HEK293 (cell line): ENCODE data around the gene HAO2.

Source experiments
- CTCF ChIA-PET: fragments of 350-600 bp; formaldehyde crosslinking; extraction: SDS; loops from one replicate; lab custom pipeline; 2021; ENCODE audit warnings: antibody characterized with exemption; lab: Yijun Ruan, JAX
- POLR2A ChIA-PET: fragments of 300-600 bp; formaldehyde crosslinking; extraction: SDS; loops from one replicate; lab custom pipeline; 2020; ENCODE audit warnings: antibody characterized with exemption, inconsistent platforms; lab: Yijun Ruan, JAX
- H3K27ac ChIP-seq: fragments of 200-500 bp; sonication (Bioruptor generic); 2 replicates; pipeline ENCODE4 v1.5.1; 2014; ENCODE audit warnings: low read depth, low read length, control low read depth, inconsistent platforms; ENCODE audit errors: extremely low read depth
- H3K36me3 ChIP-seq, 2 experiments: fragments of 200-500 bp in 1 of 2; sonication (Bioruptor generic) in 1 of 2; 1 replicate in 1 of 2; 2 replicates in 1 of 2; pipeline ENCODE4 v1.5.1; 2014 to 2017; ENCODE audit warnings: inconsistent platforms in 2 of 2, low read length in 2 of 2; ENCODE audit not compliant: control insufficient read depth in 2 of 2, insufficient read depth in 1 of 2
- H3K4me1 ChIP-seq: fragments of 200-500 bp; sonication (Bioruptor generic); 2 replicates; pipeline ENCODE4 v1.5.1; 2014; ENCODE audit warnings: mild to moderate bottlenecking, low read length, inconsistent platforms; ENCODE audit not compliant: control insufficient read depth, insufficient read depth
- H3K4me3 ChIP-seq: 2 replicates; pipeline ENCODE4 v1.5.1; 2011; ENCODE audit warnings: low read depth, mild to moderate bottlenecking, control low read depth, low read length, moderate library complexity
- H3K9me3 ChIP-seq: fragments of 200-500 bp; sonication (Bioruptor generic); 2 replicates; pipeline ENCODE4 v1.5.1; 2014; ENCODE audit warnings: low read depth, low read length, inconsistent platforms; ENCODE audit not compliant: control insufficient read depth, insufficient read depth
- AEBP2 ChIP-seq: fragments of 450-650 bp; formaldehyde crosslinking; IDR thresholded peaks from 2 replicates; pipeline ENCODE4 v1.5.1; 2016; ENCODE audit warnings: missing biosample characterization, missing genetic modification characterization, borderline replicate concordance
- SALL2 ChIP-seq: fragments of 450-650 bp; formaldehyde crosslinking; IDR thresholded peaks from 2 replicates; pipeline ENCODE4 v1.5.0; 2017; ENCODE audit warnings: missing biosample characterization, mild to moderate bottlenecking, missing genetic modification characterization, borderline replicate concordance
- YY2 ChIP-seq: fragments of 450-650 bp; formaldehyde crosslinking; IDR thresholded peaks from 2 replicates; pipeline ENCODE4 v1.5.1; 2016; ENCODE audit warnings: missing biosample characterization, missing genetic modification characterization
- ZBTB10 ChIP-seq: fragments of 450-650 bp; formaldehyde crosslinking; IDR thresholded peaks from 2 replicates; pipeline ENCODE4 v1.5.1; 2016; ENCODE audit warnings: missing biosample characterization, missing genetic modification characterization
- ZBTB11 ChIP-seq: fragments of 450-650 bp; formaldehyde crosslinking; conservative IDR thresholded peaks from 2 replicates; pipeline ENCODE4 v1.5.1; 2016; ENCODE audit warnings: low read depth, missing biosample characterization, missing genetic modification characterization
- ZBTB20 ChIP-seq: fragments of 450-650 bp; formaldehyde crosslinking; IDR thresholded peaks from 2 replicates; pipeline ENCODE4 v1.5.1; 2016; ENCODE audit warnings: missing biosample characterization, missing genetic modification characterization
- ZNF248 ChIP-seq: fragments of 450-650 bp; formaldehyde crosslinking; IDR thresholded peaks from 2 replicates; pipeline ENCODE4 v1.5.1; 2017; ENCODE audit warnings: missing biosample characterization, missing genetic modification characterization
- ZNF280C ChIP-seq: fragments of 450-650 bp; formaldehyde crosslinking; IDR thresholded peaks from 2 replicates; pipeline ENCODE4 v1.5.1; 2016; ENCODE audit warnings: missing biosample characterization, missing genetic modification characterization
- ZNF292 ChIP-seq: fragments of 450-650 bp; formaldehyde crosslinking; IDR thresholded peaks from 2 replicates; pipeline ENCODE4 v1.5.1; 2016; ENCODE audit warnings: low read depth, missing biosample characterization, missing genetic modification characterization, borderline replicate concordance
- ZNF449 ChIP-seq: fragments of 450-650 bp; formaldehyde crosslinking; IDR thresholded peaks from 2 replicates; pipeline ENCODE4 v1.5.1; 2017; ENCODE audit warnings: missing biosample characterization, mild to moderate bottlenecking, missing genetic modification characterization, moderate library complexity
- ZNF560 ChIP-seq: fragments of 450-650 bp; formaldehyde crosslinking; IDR thresholded peaks from 2 replicates; pipeline ENCODE4 v1.5.1; 2017; ENCODE audit warnings: missing biosample characterization, missing genetic modification characterization, borderline replicate concordance
- ZNF791 ChIP-seq: fragments of 450-650 bp; formaldehyde crosslinking; IDR thresholded peaks from 2 replicates; pipeline ENCODE4 v1.5.1; 2016; ENCODE audit warnings: missing biosample characterization, missing genetic modification characterization
- ZSCAN4 ChIP-seq: fragments of 450-650 bp; formaldehyde crosslinking; IDR thresholded peaks from 2 replicates; pipeline ENCODE4 v1.5.1; 2017; ENCODE audit warnings: missing biosample characterization, missing genetic modification characterization

The HAO2 gene

GRCh38 chr1:119380304-119380703, 11.7 kb downstream of the HAO2 start (continued):
- TF ChIP-seq ZBTB20 (tag by site-specific recombination) (no peak), SALL2 (tag by site-specific recombination) (no peak), ZNF560 (tag by site-specific recombination) (no peak)

GRCh38 chr1:119380983-119381662, 12.5 kb downstream of the HAO2 start:
- Histone ChIP-seq H3K36me3 (no peaks in the 10 kb centered on the region), H3K4me1 (no peaks in the 10 kb centered on the region), H3K4me3 (no peak overlapping the region), H3K9me3 (no peaks in the 10 kb centered on the region), H3K27ac (no peak overlapping the region)
- POLR2A ChIA-PET: no interaction called here
- CTCF ChIA-PET: no interaction called here
- no peak for TF ChIP-seq ZNF248
- TF ChIP-seq ZNF791: no peak
- no peak for TF ChIP-seq YY2
- TF ChIP-seq ZSCAN4 (tag by site-specific recombination): no peak
- TF ChIP-seq AEBP2 (tag by site-specific recombination): no peak
- TF ChIP-seq ZBTB10: no peak
- TF ChIP-seq ZBTB11 (tag by site-specific recombination): no peak
- no peak for TF ChIP-seq ZNF449 (tag by site-specific recombination)
- no peak for TF ChIP-seq ZNF292 (tag by site-specific recombination)
- TF ChIP-seq ZNF280C (tag by site-specific recombination): no peak
